MM.1S (cell line): ENCODE results near the gene WIPF3.

Experiments
- DNase-seq: peaks from one replicate; pipeline ENCODE4 v3.0.0-alpha.2; 2015
- H2AFZ ChIP-seq: fragments of 300-600 bp; sonication (generic); 2 replicates; pipeline ENCODE4 v1.6.0; 2016; ENCODE audit warnings: antibody characterized with exemption, low read length
- H3F3A ChIP-seq: fragments of 300-600 bp; sonication (generic); 2 replicates; pipeline ENCODE4 v1.6.1; 2016; ENCODE audit warnings: mild to moderate bottlenecking, antibody characterized with exemption, low read length, moderate library complexity, mixed read lengths; ENCODE audit not compliant: insufficient read depth
- H3K27ac ChIP-seq: fragments of 300-600 bp; sonication (generic); 2 replicates; pipeline ENCODE4 v1.5.1; 2016; ENCODE audit warnings: mild to moderate bottlenecking, low read length
- H3K27me3 ChIP-seq: fragments of 300-600 bp; sonication (generic); replicated peaks from 2 replicates; pipeline ENCODE4 v1.6.0; 2016; ENCODE audit warnings: low read length; ENCODE audit not compliant: insufficient read depth
- H3K36me3 ChIP-seq: fragments of 300-600 bp; sonication (generic); replicated peaks from 2 replicates; pipeline ENCODE4 v1.6.1; 2016; ENCODE audit warnings: mild to moderate bottlenecking, low read length, mixed read lengths; ENCODE audit not compliant: insufficient read depth
- H3K4me1 ChIP-seq: fragments of 300-600 bp; sonication (generic); 2 replicates; pipeline ENCODE4 v1.6.1; 2016; ENCODE audit warnings: low read length, mixed read lengths
- H3K4me2 ChIP-seq: fragments of 300-600 bp; sonication (generic); 2 replicates; pipeline ENCODE4 v1.6.0; 2016; ENCODE audit warnings: low read depth, low read length
- H3K4me3 ChIP-seq: fragments of 300-600 bp; sonication (generic); 2 replicates; pipeline ENCODE4 v1.5.1; 2016; ENCODE audit warnings: low read length, mixed read lengths
- H3K79me2 ChIP-seq: fragments of 300-600 bp; sonication (generic); 2 replicates; pipeline ENCODE4 v1.6.1; 2016; ENCODE audit warnings: mixed run types, low read length, mixed read lengths
- H3K9ac ChIP-seq: fragments of 300-600 bp; sonication (generic); 2 replicates; pipeline ENCODE4 v1.6.1; 2016; ENCODE audit warnings: low read length, mixed read lengths
- H3K9me2 ChIP-seq: fragments of 300-600 bp; sonication (generic); replicated peaks from 2 replicates; pipeline ENCODE4 v1.6.1; 2016; ENCODE audit warnings: mild to moderate bottlenecking, low read length, mixed read lengths; ENCODE audit not compliant: insufficient read depth
- H3K9me3 ChIP-seq: fragments of 300-600 bp; sonication (generic); replicated peaks from 2 replicates; pipeline ENCODE4 v1.6.1; 2016; ENCODE audit warnings: mild to moderate bottlenecking, low read length, mixed read lengths; ENCODE audit not compliant: insufficient read depth
- H4K20me1 ChIP-seq: fragments of 300-600 bp; sonication (generic); 2 replicates; pipeline ENCODE4 v1.6.1; 2016; ENCODE audit warnings: mild to moderate bottlenecking, low read length, moderate library complexity, mixed read lengths; ENCODE audit not compliant: insufficient read depth
- CTCF ChIP-seq: fragments of 300-600 bp; sonication (generic); IDR thresholded peaks from 2 replicates; pipeline ENCODE4 v1.5.1; 2016; ENCODE audit warnings: antibody characterized with exemption, low read length, mixed read lengths
- EZH2 ChIP-seq: fragments of 300-600 bp; sonication (generic); optimal IDR thresholded peaks from 2 replicates; pipeline ENCODE3; 2017; ENCODE audit warnings: low read depth, mild to moderate bottlenecking, antibody characterized with exemption, low read length, mixed read lengths
- EZH2phosphoT487 ChIP-seq: fragments of 300-600 bp; sonication (generic); IDR thresholded peaks from 2 replicates; pipeline ENCODE4 v1.6.1; 2018; ENCODE audit warnings: antibody characterized with exemption, low read length

WIPF3 gene

GRCh38 chr7:29854257-29854938 lies 48.1 kb downstream of the WIPF3 start:
- no peak overlapping the region for H3K4me2 ChIP-seq

GRCh38 chr7:29857654-29858053 lies 51.3 kb downstream of the WIPF3 start:
- Histone ChIP-seq H3K9me2 (no peaks in the 10 kb centered on the region), H3K9ac (no peak overlapping the region), H3K36me3 (no peaks in the 10 kb centered on the region), H3K9me3 (no peaks in the 10 kb centered on the region), H3K27ac (no peak overlapping the region), H4K20me1 (no peaks in the 10 kb centered on the region), H3F3A (no peaks in the 10 kb centered on the region), H3K4me3 (no peak overlapping the region), H2AFZ (no peak overlapping the region), H3K4me1 (peaks cover 4% of the 10 kb centered on the region; the same call in 1 of the 2 replicates), H3K4me2 (no peak overlapping the region), H3K27me3 (no peaks in the 10 kb centered on the region), H3K79me2 (no peaks in the 10 kb centered on the region)
- TF ChIP-seq CTCF = no peak
- no peak for TF ChIP-seq EZH2
- TF ChIP-seq EZH2phosphoT487 = no peak
- DNase-seq = no peak

More at GRCh38 chr7:29854257-29854938, 48.1 kb downstream of the WIPF3 start:
- Histone ChIP-seq H3K4me3 (no peak overlapping the region), H3K9me2 (no peaks in the 10 kb centered on the region), H3K9me3 (no peaks in the 10 kb centered on the region), H3K36me3 (no peaks in the 10 kb centered on the region), H3F3A (no peaks in the 10 kb centered on the region), H3K79me2 (no peaks in the 10 kb centered on the region), H4K20me1 (no peaks in the 10 kb centered on the region), H2AFZ (no peak overlapping the region), H3K9ac (no peak overlapping the region), H3K27ac (no peak overlapping the region), H3K4me1 (peaks cover 4% of the 10 kb centered on the region; the same call in 1 of the 2 replicates), H3K27me3 (no peaks in the 10 kb centered on the region)
- DNase-seq = no peak
- TF ChIP-seq EZH2phosphoT487 (no peak), EZH2 (no peak), CTCF (no peak)

GRCh38 chr7:29858191-29858951 lies 52.1 kb downstream of the WIPF3 start:
- no peak overlapping the region for H2AFZ ChIP-seq
- H3K9me2 ChIP-seq = no peaks in the 10 kb centered on the region
- no peaks in the 10 kb centered on the region for H3F3A ChIP-seq
- H3K9ac ChIP-seq = no peak overlapping the region
- peaks cover 4% of the 10 kb centered on the region; the same call in 1 of the 2 replicates for H3K4me1 ChIP-seq
- no peaks in the 10 kb centered on the region for H3K36me3 ChIP-seq
- no peaks in the 10 kb centered on the region for H3K79me2 ChIP-seq
- TF ChIP-seq EZH2 (no peak), CTCF (no peak), EZH2phosphoT487 (no peak)
- no peaks in the 10 kb centered on the region for H3K27me3 ChIP-seq
- H4K20me1 ChIP-seq = no peaks in the 10 kb centered on the region
- no peak overlapping the region for H3K27ac ChIP-seq
- no peak overlapping the region for H3K4me3 ChIP-seq
- no peaks in the 10 kb centered on the region for H3K9me3 ChIP-seq
- DNase-seq = no peak
- H3K4me2 ChIP-seq = no peak overlapping the region
